Esophagus squamous epithelium (tissue), 5 donors: Measurements from ENCODE around the gene DLG2. TPM values are rescaled to one million over a fixed set of nuclear protein-coding genes. Genes with fewer than 3 reads are reported as not detected.

Experiments used
- DNase-seq: peaks from one replicate; lab custom pipeline; 2025; lab: John Stamatoyannopoulos, UW
- H3K27ac ChIP-seq, 4 donors: fragments of 200-600 bp; sonication (generic); one replicate each; pipeline ENCODE4 v1.5.1; 2016 to 2019; ENCODE audit warnings: mild to moderate bottlenecking in 1 of 4
- H3K27me3 ChIP-seq, 4 donors: fragments of 200-600 bp; sonication (generic); 1 replicate in 3 of 4; 2 replicates in 1 of 4; pipeline versions ENCODE4 v1.5.1 to v1.6.0; 2017 to 2021; ENCODE audit warnings: antibody characterized with exemption in 1 of 4
- H3K36me3 ChIP-seq, 3 donors: fragments of 200-600 bp; sonication (generic); one replicate each; pipeline ENCODE4 v1.5.1; 2016 to 2019
- H3K4me1 ChIP-seq, 3 donors: fragments of 200-600 bp; sonication (generic); one replicate each; pipeline ENCODE4 v1.5.1; 2017 to 2019
- H3K4me3 ChIP-seq, 4 donors: fragments of 200-600 bp; sonication (generic); 1 replicate in 3 of 4; 2 replicates in 1 of 4; pipeline ENCODE4 v1.5.1; 2016 to 2019; ENCODE audit warnings: mild to moderate bottlenecking in 2 of 4, moderate library complexity in 1 of 4
- H3K9me3 ChIP-seq, 3 donors: fragments of 200-600 bp; sonication (generic); one replicate each; pipeline ENCODE4 v1.5.1; 2016 to 2019
- CTCF ChIP-seq, 6 experiments: fragments of 450-650 bp in 4 of 6; fragments of 200-600 bp in 2 of 6; sonication (generic) in 2 of 6; IDR thresholded peaks; one replicate each; pipeline ENCODE4 v1.5.1; 2016 to 2019; ENCODE audit warnings: antibody characterized with exemption in 6 of 6, mild to moderate bottlenecking in 4 of 6, moderate library complexity in 4 of 6
- POLR2A ChIP-seq, 4 donors: fragments of 450-650 bp; IDR thresholded peaks; one replicate each; pipeline ENCODE4 v1.6.1; 2017; ENCODE audit warnings: antibody characterized with exemption in 4 of 4, mild to moderate bottlenecking in 4 of 4, moderate library complexity in 3 of 4
- WGBS, 2 donors: methylation state at CpG; one replicate each; pipeline ENCODE4 v1.1.5; 2018; 5-methylcytosine and 5-hydroxymethylcytosine counted together
- intact Hi-C: fragments of 100-400 bp; cut with DNase I; formaldehyde crosslinking; loops from one replicate; pipeline ENCODE4 v1.15.0; 2022
- total RNA-seq, 4 donors: library from RNA; depleted of rRNA; stranded (reverse); fragments of >200 nt; gene quantifications; one replicate each; pipeline ENCODE4 v1.1.0, GENCODE V29; 2016
- donor health status: DM: yes; HTN: yes; CAD: no.

Gene DLG2
- total RNA-seq, 4 donors from 2014 or later, result 2.9 to 27.7 (median 12.6) TPM

GRCh38 chr11:83671289-83671688 lies 1955.9 kb downstream of the DLG2 start:
- Histone ChIP-seq H3K9me3 (no peaks in the 10 kb centered on the region), H3K4me3 (no peak overlapping the region), H3K36me3 (no peaks in the 10 kb centered on the region), H3K27me3 (no peaks in the 10 kb centered on the region), H3K4me1 (no peaks in the 10 kb centered on the region), H3K27ac (no peak overlapping the region)
- TF ChIP-seq POLR2A (IDR thresholded peaks at IDR 0.05) (no peak), CTCF (IDR thresholded peaks at IDR 0.05) (no peak)
- DNase-seq, result no peak
- intact Hi-C loops, result no loop called here
- WGBS, 2 donors, result 71 to 76% methylated on average over 2 of the region's 2 CpGs

- H3K27me3 ChIP-seq, result no peaks in the 10 kb centered on the region
Observed at GRCh38 chr11:83666149-83666548, 1961.0 kb downstream of the DLG2 start.

GRCh38 chr11:83663988-83664387 lies 1963.2 kb downstream of the DLG2 start:
- Histone ChIP-seq H3K9me3 (no peaks in the 10 kb centered on the region), H3K4me1 (no peaks in the 10 kb centered on the region), H3K36me3 (no peaks in the 10 kb centered on the region), H3K27me3 (no peaks in the 10 kb centered on the region), H3K4me3 (no peak overlapping the region), H3K27ac (no peak overlapping the region)
- WGBS, 2 donors, result 91 to 94% methylated on average over 4 of the region's 4 CpGs
- no peak for DNase-seq
- intact Hi-C loops, result no loop called here
- TF ChIP-seq POLR2A (IDR thresholded peaks at IDR 0.05), result no peak
- no peak for TF ChIP-seq CTCF (IDR thresholded peaks at IDR 0.05)

More at GRCh38 chr11:83666149-83666548, 1961.0 kb downstream of the DLG2 start:
- WGBS, 2 donors, result 70 to 84% methylated on average over 2 to 4 of the region's 4 CpGs
- no peak overlapping the region for H3K4me3 ChIP-seq
- no peak for TF ChIP-seq POLR2A (IDR thresholded peaks at IDR 0.05)
- no peak for TF ChIP-seq CTCF (IDR thresholded peaks at IDR 0.05)
- no peak overlapping the region for H3K27ac ChIP-seq
- intact Hi-C loops, result no loop called here
- H3K4me1 ChIP-seq, result no peaks in the 10 kb centered on the region
- H3K9me3 ChIP-seq, result no peaks in the 10 kb centered on the region
- DNase-seq, result no peak
- no peaks in the 10 kb centered on the region for H3K36me3 ChIP-seq

- no peak for TF ChIP-seq POLR2A (IDR thresholded peaks at IDR 0.05)
- no peak for TF ChIP-seq CTCF (IDR thresholded peaks at IDR 0.05)
- intact Hi-C loops, result no loop called here
- DNase-seq, result no peak
- Histone ChIP-seq H3K9me3 (no peaks in the 10 kb centered on the region), H3K4me3 (no peak overlapping the region), H3K27me3 (no peaks in the 10 kb centered on the region), H3K36me3 (no peaks in the 10 kb centered on the region), H3K27ac (no peak overlapping the region), H3K4me1 (no peaks in the 10 kb centered on the region)
- WGBS, 2 donors, result 75 to 77% methylated on average over 3 of the region's 3 CpGs
Observed at GRCh38 chr11:83663446-83663845, 1963.7 kb downstream of the DLG2 start.

- WGBS, 2 donors, result 71 to 91% methylated on average over 1 of the region's 1 CpG
- Histone ChIP-seq H3K4me1 (no peaks in the 10 kb centered on the region), H3K4me3 (no peak overlapping the region), H3K27me3 (no peaks in the 10 kb centered on the region), H3K36me3 (no peaks in the 10 kb centered on the region), H3K27ac (no peak overlapping the region), H3K9me3 (no peaks in the 10 kb centered on the region)
- no peak for TF ChIP-seq CTCF (IDR thresholded peaks at IDR 0.05)
- no peak for TF ChIP-seq POLR2A (IDR thresholded peaks at IDR 0.05)
- DNase-seq, result no peak
- intact Hi-C loops, result no loop called here
Observed at GRCh38 chr11:83662494-83662893, 1964.7 kb downstream of the DLG2 start.
